HEK293 (cell line): ENCODE measurements around the gene NPIPB2.

Source experiments
- AEBP2 ChIP-seq: fragments of 450-650 bp; formaldehyde crosslinking; IDR thresholded peaks from 2 replicates; pipeline ENCODE4 v1.5.1; 2016; ENCODE audit warnings: missing biosample characterization, missing genetic modification characterization, borderline replicate concordance
- CTCF ChIP-seq: fragments of 450-650 bp; formaldehyde crosslinking; IDR thresholded peaks from 2 replicates; pipeline ENCODE4 v1.5.1; 2016; ENCODE audit warnings: missing biosample characterization, missing genetic modification characterization
- REST ChIP-seq: fragments of 450-650 bp; formaldehyde crosslinking; IDR thresholded peaks from 2 replicates; pipeline ENCODE4 v1.5.1; 2016; ENCODE audit warnings: missing biosample characterization, missing genetic modification characterization
- ZNF24 ChIP-seq: fragments of 450-650 bp; formaldehyde crosslinking; IDR thresholded peaks from 2 replicates; pipeline ENCODE4 v1.5.1; 2016; ENCODE audit warnings: missing biosample characterization, missing genetic modification characterization
- ZNF324 ChIP-seq: fragments of 450-650 bp; formaldehyde crosslinking; IDR thresholded peaks from 2 replicates; pipeline ENCODE4 v1.5.1; 2016; ENCODE audit warnings: missing biosample characterization, missing genetic modification characterization
- ZNF629 ChIP-seq: fragments of 450-650 bp; formaldehyde crosslinking; IDR thresholded peaks from 2 replicates; pipeline ENCODE4 v1.5.1; 2017; ENCODE audit warnings: missing biosample characterization, missing genetic modification characterization

GRCh38 chr16:11877374-11877773 is 64.5 kb downstream of the NPIPB2 start:
- TF ChIP-seq ZNF629 (tag by site-specific recombination), result no peak
- no peak for TF ChIP-seq CTCF (tag by site-specific recombination)
- TF ChIP-seq ZNF24, result no peak
- TF ChIP-seq ZNF324 (tag by site-specific recombination), result no peak
- no peak for TF ChIP-seq REST (tag by site-specific recombination)
- no peak for TF ChIP-seq AEBP2
